ENCODE measurements around the gene KLHDC7A.

DNA sequence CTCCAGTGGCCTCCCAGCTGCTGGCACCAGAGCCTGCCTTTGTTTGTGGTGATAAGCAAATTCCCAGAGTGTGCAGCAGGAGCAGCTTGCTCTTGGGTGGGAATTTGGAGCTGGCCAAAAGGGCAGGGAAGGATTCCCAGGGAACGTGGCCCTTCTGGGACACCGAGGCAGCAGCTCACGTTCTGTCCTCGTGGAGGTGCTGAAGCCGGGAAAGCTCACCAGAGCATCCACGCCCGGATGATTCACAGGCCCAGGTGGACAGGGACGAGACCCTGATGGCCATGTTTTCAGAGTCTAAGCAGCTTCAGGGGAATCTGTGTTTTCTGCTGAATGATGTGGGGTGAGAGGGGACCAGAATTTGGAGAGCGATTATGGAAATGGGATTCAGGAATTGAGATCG, 19.1 kb upstream of the KLHDC7A start:
- no peak for TF ChIP-seq CTCF (conservative IDR thresholded peaks at IDR 0.05; ENCODE audit: low read length)
- no peak for TF ChIP-seq EZH2phosphoT487 (IDR thresholded peaks at IDR 0.05; ENCODE audit: borderline replicate concordance, low read depth, low read length)
